H1 (cell line): ENCODE measurements around the gene ANXA6. TPM values are rescaled to one million over a fixed set of nuclear protein-coding genes. Genes with fewer than 3 reads are reported as not detected.

Source experiments
- CTCF ChIA-PET: fragments of 300-600 bp; sonication (Branson Sonifier 250); formaldehyde crosslinking; loops from one replicate; lab custom pipeline; 2021; ENCODE audit not compliant: partially characterized antibody; lab: Charles Lee
- POLR2A ChIA-PET: fragments of 300-600 bp; sonication (Branson Sonifier 250); formaldehyde crosslinking; loops from one replicate; lab custom pipeline; 2021; ENCODE audit warnings: inconsistent platforms; ENCODE audit not compliant: partially characterized antibody; lab: Charles Lee
- DNase-seq, 2 experiments: peaks; one replicate each; pipeline versions ENCODE4 v3.0.0 to v3.0.0-alpha.2; 2010 to 2022; ENCODE audit warnings: low spot score in 2 of 2, low read depth in 1 of 2, mixed read lengths in 1 of 2
- FAIRE-seq: peaks from 2 replicates; lab custom pipeline; 2011; peaks lifted over from hg19 to GRCh38; lab: Jason Lieb, UNC
- H2AFZ ChIP-seq: 2 replicates; pipeline ENCODE4 v1.8.1; 2012; ENCODE audit warnings: low read length, inconsistent platforms
- H2AK5ac ChIP-seq: 2 replicates; pipeline ENCODE4 v1.6.1; 2013; ENCODE audit warnings: low read depth, low read length
- H2BK120ac ChIP-seq: replicated peaks from 2 replicates; pipeline ENCODE3; 2013; ENCODE audit warnings: low read depth, low read length, inconsistent platforms
- H2BK12ac ChIP-seq: 2 replicates; pipeline ENCODE4 v1.6.1; 2013; ENCODE audit warnings: low read depth, low read length
- H2BK15ac ChIP-seq: 2 replicates; pipeline ENCODE4 v1.6.1; 2013; ENCODE audit warnings: low read length
- H2BK20ac ChIP-seq: 2 replicates; pipeline ENCODE4 v1.6.1; 2013; ENCODE audit warnings: low read length
- H2BK5ac ChIP-seq: 2 replicates; pipeline ENCODE4 v1.6.1; 2013; ENCODE audit warnings: low read depth, low read length
- H3K14ac ChIP-seq: 2 replicates; pipeline ENCODE4 v1.6.1; 2013; ENCODE audit warnings: inconsistent platforms; ENCODE audit not compliant: insufficient read length
- H3K18ac ChIP-seq: 2 replicates; pipeline ENCODE4 v1.6.1; 2013; ENCODE audit warnings: low read length; ENCODE audit errors: extremely low read depth
- H3K23ac ChIP-seq: 2 replicates; pipeline ENCODE4 v1.6.1; 2013; ENCODE audit warnings: inconsistent platforms; ENCODE audit not compliant: insufficient read length
- H3K23me2 ChIP-seq: 2 replicates; pipeline ENCODE4 v1.6.1; 2013; ENCODE audit warnings: low read depth, low read length
- H3K27ac ChIP-seq: 2 replicates; pipeline ENCODE4 v1.6.1; 2011; ENCODE audit warnings: low read depth, low read length, inconsistent platforms
- H3K27me3 ChIP-seq, 4 experiments: replicated peaks in 1 of 4; 1 replicate in 1 of 4; 2 replicates in 3 of 4; pipeline versions ENCODE4 v1.6.1 to v1.8.1; 2011 to 2013; ENCODE audit warnings: low read length in 3 of 4, mild to moderate bottlenecking in 3 of 4, inconsistent platforms in 2 of 4, mixed read lengths in 2 of 4, moderate library complexity in 1 of 4; ENCODE audit not compliant: control insufficient read depth in 3 of 4, insufficient read depth in 3 of 4; ENCODE audit errors: extremely low read depth in 1 of 4
- H3K36me3 ChIP-seq, 4 experiments: 2 replicates each; pipeline versions ENCODE4 v1.6.1 to v1.8.1; 2011 to 2013; ENCODE audit warnings: mild to moderate bottlenecking in 4 of 4, low read length in 3 of 4, moderate library complexity in 2 of 4, control low read depth in 1 of 4, inconsistent platforms in 1 of 4; ENCODE audit not compliant: insufficient read depth in 4 of 4, control insufficient read depth in 2 of 4
- H3K4ac ChIP-seq: replicated peaks from 2 replicates; pipeline ENCODE3; 2013; ENCODE audit warnings: low read length, low read depth, mixed read lengths, inconsistent platforms; ENCODE audit not compliant: insufficient read length
- H3K4me1 ChIP-seq, 4 experiments: replicated peaks in 1 of 4; 1 replicate in 1 of 4; 2 replicates in 3 of 4; pipeline versions ENCODE4 v1.6.1 to v1.8.1; 2011 to 2013; ENCODE audit warnings: low read length in 3 of 4, inconsistent platforms in 2 of 4, mixed read lengths in 1 of 4; ENCODE audit not compliant: insufficient read depth in 4 of 4, control insufficient read depth in 3 of 4
- H3K4me2 ChIP-seq, 2 experiments: 2 replicates each; pipeline versions ENCODE4 v1.6.1 to v1.8.1; 2011 to 2013; ENCODE audit warnings: low read depth in 2 of 2, low read length in 2 of 2, control low read depth in 1 of 2, inconsistent platforms in 1 of 2, mild to moderate bottlenecking in 1 of 2; ENCODE audit not compliant: insufficient read depth in 1 of 2
- H3K4me3 ChIP-seq, 4 experiments: fragments of 200-600, 300-600 bp in 1 of 4; sonication (generic), shearing (Covaris generic), sonication (Bioruptor Twin) in 1 of 4; 2 replicates each; pipeline versions ENCODE4 v1.5.1 to v1.8.1; 2011 to 2016; ENCODE audit warnings: low read length in 4 of 4, low read depth in 3 of 4, control low read depth in 2 of 4, inconsistent platforms in 2 of 4, mild to moderate bottlenecking in 2 of 4, mixed read lengths in 1 of 4, moderate library complexity in 1 of 4; ENCODE audit not compliant: insufficient read depth in 2 of 4; ENCODE audit errors: extremely low read depth in 1 of 4
- H3K56ac ChIP-seq: replicated peaks from 2 replicates; pipeline ENCODE3; 2013; ENCODE audit warnings: low read depth, mild to moderate bottlenecking, mixed read lengths, low read length, inconsistent platforms; ENCODE audit not compliant: insufficient read length
- H3K79me1 ChIP-seq: 2 replicates; pipeline ENCODE4 v1.6.1; 2013; ENCODE audit warnings: low read depth, low read length, control low read depth
- H3K79me2 ChIP-seq, 2 experiments: 2 replicates each; pipeline versions ENCODE4 v1.6.1 to v1.8.1; 2012 to 2013; ENCODE audit warnings: low read length in 2 of 2, mild to moderate bottlenecking in 2 of 2, inconsistent platforms in 1 of 2; ENCODE audit not compliant: insufficient read depth in 2 of 2, control insufficient read depth in 1 of 2
- H3K9ac ChIP-seq, 4 experiments: replicated peaks in 1 of 4; 1 replicate in 1 of 4; 2 replicates in 3 of 4; pipeline versions ENCODE4 v1.6.1 to v1.8.1; 2011 to 2013; ENCODE audit warnings: low read depth in 3 of 4, low read length in 3 of 4, control low read depth in 2 of 4, mild to moderate bottlenecking in 2 of 4, moderate library complexity in 2 of 4, inconsistent platforms in 1 of 4; ENCODE audit errors: extremely low read depth in 1 of 4
- H3K9me3 ChIP-seq, 2 experiments: 2 replicates each; pipeline versions ENCODE4 v1.6.1 to v1.8.1; 2012 to 2013; ENCODE audit warnings: mild to moderate bottlenecking in 2 of 2, moderate library complexity in 2 of 2, control low read depth in 1 of 2, inconsistent platforms in 1 of 2, low read depth in 1 of 2, low read length in 1 of 2, mixed read lengths in 1 of 2; ENCODE audit not compliant: insufficient read depth in 2 of 2
- H4K20me1 ChIP-seq, 2 experiments: replicated peaks in 1 of 2; 2 replicates each; pipeline versions ENCODE3 to v1.8.1; 2011 to 2013; ENCODE audit warnings: inconsistent platforms in 2 of 2, low read length in 2 of 2, mild to moderate bottlenecking in 1 of 2; ENCODE audit not compliant: insufficient read depth in 2 of 2, control insufficient read depth in 1 of 2
- H4K5ac ChIP-seq: 2 replicates; pipeline ENCODE4 v1.6.1; 2013; ENCODE audit warnings: low read length, low read depth, mixed read lengths, inconsistent platforms; ENCODE audit not compliant: insufficient read length
- H4K8ac ChIP-seq: 2 replicates; pipeline ENCODE4 v1.8.0; 2013; ENCODE audit warnings: mild to moderate bottlenecking, moderate library complexity, low read length, inconsistent platforms; ENCODE audit not compliant: insufficient read depth; ENCODE audit errors: extremely low read depth
- H4K91ac ChIP-seq: replicated peaks from 2 replicates; pipeline ENCODE3; 2013; ENCODE audit warnings: low read length, mixed read lengths, inconsistent platforms; ENCODE audit not compliant: insufficient read length
- BACH1 ChIP-seq: IDR thresholded peaks from 2 replicates; pipeline ENCODE4 v1.6.1; 2012; ENCODE audit warnings: low read length, improper control_type of control experiment
- CBX8 ChIP-seq: fragments of 300-800, 300-1000 bp; sonication (generic); IDR thresholded peaks from 2 replicates; pipeline ENCODE4 v1.7.1; 2016; ENCODE audit warnings: low read depth, low read length, borderline replicate concordance
- EGR1 ChIP-seq: IDR thresholded peaks from 2 replicates; pipeline ENCODE4 v1.6.1; 2011; ENCODE audit warnings: low read depth, low read length, borderline replicate concordance
- FOSL1 ChIP-seq: IDR thresholded peaks from 2 replicates; pipeline ENCODE4 v1.6.1; 2011; ENCODE audit warnings: mild to moderate bottlenecking, low read depth, low read length, moderate library complexity; ENCODE audit not compliant: insufficient read depth
- GABPA ChIP-seq: IDR thresholded peaks from 2 replicates; pipeline ENCODE4 v1.6.1; 2011; ENCODE audit warnings: mild to moderate bottlenecking, low read length, moderate library complexity, borderline replicate concordance; ENCODE audit not compliant: insufficient read depth
- HDAC6 ChIP-seq: IDR thresholded peaks from one replicate; pipeline ENCODE4 v1.7.1; 2012; ENCODE audit warnings: low read depth, mild to moderate bottlenecking, inconsistent platforms, low read length, moderate library complexity
- KDM1A ChIP-seq: fragments of 200-600, 300-600 bp; sonication (generic); IDR thresholded peaks from 2 replicates; pipeline ENCODE4 v1.7.1; 2016; ENCODE audit warnings: mild to moderate bottlenecking, low read length, borderline replicate concordance
- KDM4A ChIP-seq: IDR thresholded peaks from one replicate; pipeline ENCODE4 v1.7.1; 2012; ENCODE audit warnings: low read depth, mild to moderate bottlenecking, moderate library complexity, low read length, inconsistent platforms; ENCODE audit not compliant: severe bottlenecking
- RNF2 ChIP-seq: fragments of 200-900, 300-1000 bp; sonication (generic); IDR thresholded peaks from 2 replicates; pipeline ENCODE4 v1.7.1; 2016; ENCODE audit warnings: borderline replicate concordance, low read depth, mild to moderate bottlenecking, antibody characterized with exemption, low read length; ENCODE audit not compliant: poor library complexity, severe bottlenecking; ENCODE audit errors: missing control alignments
- SP1 ChIP-seq: IDR thresholded peaks from 2 replicates; pipeline ENCODE4 v1.6.1; 2011; ENCODE audit warnings: low read depth, low read length
- SUZ12 ChIP-seq: fragments of 200-600 bp; sonication (generic); IDR thresholded peaks from 2 replicates; pipeline ENCODE4 v1.6.1; 2012; ENCODE audit warnings: mild to moderate bottlenecking, inconsistent platforms, low read length, moderate library complexity, mixed read lengths
- TAF7 ChIP-seq: optimal IDR thresholded peaks from 2 replicates; pipeline ENCODE3; 2011; ENCODE audit warnings: low read depth, mild to moderate bottlenecking, inconsistent platforms, low read length, moderate library complexity, borderline replicate concordance
- TCF12 ChIP-seq: IDR thresholded peaks from 2 replicates; pipeline ENCODE4 v1.6.1; 2011; ENCODE audit warnings: low read depth, mild to moderate bottlenecking, low read length
- WGBS, 2 experiments: shearing (Covaris generic) in 1 of 2; methylation state at CpG; one replicate each; pipeline versions ENCODE4 v1.1.6 to v1.1.7; 2013 to 2015; ENCODE audit warnings: low lambda C conversion rate in 2 of 2, mixed read lengths in 2 of 2, inconsistent platforms in 1 of 2, low coverage in 1 of 2, missing lambda C conversion rate in 1 of 2; ENCODE audit not compliant: insufficient replicate concordance in 2 of 2, insufficient coverage in 1 of 2, insufficient read length in 1 of 2; ENCODE audit errors: extremely low coverage in 1 of 2, missing lambda C conversion rate in 1 of 2; 5-methylcytosine and 5-hydroxymethylcytosine counted together
- polyA plus RNA-seq, 7 experiments: library from polyadenylated mRNA; depleted of rRNA in 3 of 7; stranded (reverse) in 5 of 7; unstranded in 2 of 7; fragments of >200 nt in 5 of 7; fragments of 200-250 nt in 2 of 7; gene quantifications; 1 replicate in 5 of 7; 2 replicates in 1 of 7; 4 replicates in 1 of 7; pipeline versions ENCODE4 v1.2.1 to v1.2.3, GENCODE V29; 2011 to 2013; ENCODE audit warnings: missing spikeins in 2 of 7, mixed read lengths in 2 of 7
- total RNA-seq: library from RNA; stranded (reverse); fragmentation: NEBNext Ultra II Directional; extraction: Animal tissue kit (Norgen Biotek cat#: 25700); gene quantifications from 2 replicates; pipeline ENCODE4 v1.2.1, GENCODE V29; 2021

ANXA6 gene
- total and polyA plus RNA-seq, 2 of the 8 experiments (the other 6 are each of a cell fraction or from before 2014, with no cell fraction given): 61.3 to 78.6 TPM

- Histone ChIP-seq H3K56ac (no peak overlapping the region), H2BK20ac (no peak overlapping the region), H3K9ac (no peak overlapping the region), H3K36me3 (no peaks in the 10 kb centered on the region), H4K5ac (no peak overlapping the region), H3K4me2 (no peak overlapping the region), H3K79me2 (peaks cover 3 to 37% of the 10 kb centered on the region in 2 experiments; a peak in 3 of 4 replicates), H3K14ac (no peak overlapping the region), H2AK5ac (no peak overlapping the region), H2BK5ac (no peak overlapping the region), H4K20me1 (peaks cover 0 to 2% of the 10 kb centered on the region in 2 experiments), H3K27ac (no peak overlapping the region), H2AFZ (no peak overlapping the region), H4K8ac (peak overlapping the region; percentile 2; the same call in 1 of the 2 replicates), H2BK120ac (no peak overlapping the region), H3K9me3 (no peaks in the 10 kb centered on the region), H3K18ac (no peak overlapping the region), H3K79me1 (peaks cover 7% of the 10 kb centered on the region; the same call in 1 of the 2 replicates), H4K91ac (peak overlapping the region; percentile 42), H2BK15ac (no peak overlapping the region), H3K4me1 (peaks cover 0 to 4% (median 2%) of the 10 kb centered on the region in 4 experiments; a peak in 4 of 7 replicates), H3K23ac (no peak overlapping the region), H3K27me3 (no peaks in the 10 kb centered on the region), H3K4ac (no peak overlapping the region), H3K23me2 (peaks cover 3% of the 10 kb centered on the region; the same call in 1 of the 2 replicates), H3K4me3 (no peak overlapping the region), H2BK12ac (no peak overlapping the region)
- FAIRE-seq: no peak
- POLR2A ChIA-PET: no interaction called here
- CTCF ChIA-PET: interaction anchor here (1.1 to 28.6 kb wide), 4 partner anchors 10 to 74 kb away, joined by 3 to 442 read pairs (median 88); no protein-coding TSS in a partner anchor
- WGBS, 2 experiments: 86% methylated on average over 5 of the region's 5 CpGs; no CpG with 5 or more reads in 1 of the 2 experiments
- no peak for DNase-seq
- TF ChIP-seq FOSL1 (no peak), TAF7 (no peak), EGR1 (no peak), KDM4A (no peak), KDM1A (no peak), RNF2 (no peak), TCF12 (no peak), CBX8 (no peak), GABPA (no peak), SUZ12 (no peak), SP1 (no peak), HDAC6 (no peak), BACH1 (no peak)
Observed at GRCh38 chr5:151075698-151076331, 81.8 kb downstream of the ANXA6 start.
